Measurements from ENCODE around the gene TRAPPC5. TPM values are rescaled to one million over a fixed set of nuclear protein-coding genes. Genes with fewer than 3 reads are reported as not detected.

Gene TRAPPC5
- total RNA-seq, 1 donor from 2014 or later = 108 TPM

GRCh38 chr19:7729831-7730285 is 49.2 kb downstream of the TRAPPC5 start:
- Mint-ChIP-seq H3K4me1 (ENCODE audit: unreplicated experiment) (no peaks in the 10 kb centered on the region), H3K36me3 (ENCODE audit: unreplicated experiment) (no peaks in the 10 kb centered on the region), H3K27ac (ENCODE audit: unreplicated experiment) (no peak overlapping the region), H3K4me3 (ENCODE audit: unreplicated experiment) (no peak overlapping the region), H3K9me3 (ENCODE audit: unreplicated experiment) (no peaks in the 10 kb centered on the region), H3K27me3 (ENCODE audit: unreplicated experiment) (peaks cover 40% of the 10 kb centered on the region)
- TF ChIP-seq CTCF (IDR thresholded peaks at IDR 0.05) = no peak
- no peak for DNase-seq (ENCODE audit: extremely low spot score, unreplicated experiment)

- Mint-ChIP-seq H3K4me3 (ENCODE audit: unreplicated experiment) (no peak overlapping the region), H3K27me3 (ENCODE audit: unreplicated experiment) (peaks cover 41% of the 10 kb centered on the region), H3K27ac (ENCODE audit: unreplicated experiment) (no peak overlapping the region), H3K9me3 (ENCODE audit: unreplicated experiment) (no peaks in the 10 kb centered on the region), H3K4me1 (ENCODE audit: unreplicated experiment) (no peaks in the 10 kb centered on the region), H3K36me3 (ENCODE audit: unreplicated experiment) (no peaks in the 10 kb centered on the region)
- DNase-seq (ENCODE audit: extremely low spot score, unreplicated experiment) = no peak
- no peak for TF ChIP-seq CTCF (IDR thresholded peaks at IDR 0.05)
Measured at GRCh38 chr19:7730286-7731217, 49.9 kb downstream of the TRAPPC5 start.

- TF ChIP-seq CTCF (IDR thresholded peaks at IDR 0.05) = no peak
- Mint-ChIP-seq H3K27ac (ENCODE audit: unreplicated experiment) (no peak overlapping the region), H3K4me1 (ENCODE audit: unreplicated experiment) (no peaks in the 10 kb centered on the region), H3K9me3 (ENCODE audit: unreplicated experiment) (no peaks in the 10 kb centered on the region), H3K36me3 (ENCODE audit: unreplicated experiment) (no peaks in the 10 kb centered on the region), H3K4me3 (ENCODE audit: unreplicated experiment) (no peak overlapping the region), H3K27me3 (ENCODE audit: unreplicated experiment) (peaks cover 46% of the 10 kb centered on the region)
- no peak for DNase-seq (ENCODE audit: extremely low spot score, unreplicated experiment)
Measured at GRCh38 chr19:7731218-7731595, 50.6 kb downstream of the TRAPPC5 start.

GRCh38 chr19:7731615-7732014 is 51.0 kb downstream of the TRAPPC5 start:
- H3K4me1 Mint-ChIP-seq (ENCODE audit: unreplicated experiment) = no peaks in the 10 kb centered on the region
- H3K27me3 Mint-ChIP-seq (ENCODE audit: unreplicated experiment) = peaks cover 46% of the 10 kb centered on the region
- H3K9me3 Mint-ChIP-seq (ENCODE audit: unreplicated experiment) = no peaks in the 10 kb centered on the region
- H3K36me3 Mint-ChIP-seq (ENCODE audit: unreplicated experiment) = no peaks in the 10 kb centered on the region
- TF ChIP-seq CTCF (IDR thresholded peaks at IDR 0.05) = no peak
- H3K4me3 Mint-ChIP-seq (ENCODE audit: unreplicated experiment) = no peak overlapping the region
- no peak for DNase-seq (ENCODE audit: extremely low spot score, unreplicated experiment)
- H3K27ac Mint-ChIP-seq (ENCODE audit: unreplicated experiment) = no peak overlapping the region

GRCh38 chr19:7732045-7732444 is 51.4 kb downstream of the TRAPPC5 start, which contains the start of gene CLEC4G:
TSS of gene CLEC4G (minus strand) at chr19:7732110. CDS start at chr19:7732102, 8 bp downstream.
- Mint-ChIP-seq H3K9me3 (ENCODE audit: unreplicated experiment) (no peaks in the 10 kb centered on the region), H3K4me1 (ENCODE audit: unreplicated experiment) (no peaks in the 10 kb centered on the region), H3K36me3 (ENCODE audit: unreplicated experiment) (no peaks in the 10 kb centered on the region), H3K27ac (ENCODE audit: unreplicated experiment) (no peak within 1 kb of the TSS), H3K4me3 (ENCODE audit: unreplicated experiment) (no peak within 1 kb of the TSS), H3K27me3 (ENCODE audit: unreplicated experiment) (peaks cover 46% of the 10 kb centered on the region)
- no peak for TF ChIP-seq CTCF (IDR thresholded peaks at IDR 0.05)
- DNase-seq (ENCODE audit: extremely low spot score, unreplicated experiment) = no peak

Measured in osteocyte (in vitro differentiated cells).